Hindlimb muscle (tissue), 1 donor: ENCODE measurements around the gene USP28. TPM values are rescaled to one million over a fixed set of nuclear protein-coding genes. Genes with fewer than 3 reads are reported as not detected.

Source experiments
- DNase-seq: peaks from one replicate; pipeline ENCODE4 v3.0.0-alpha.2; 2013
- polyA plus RNA-seq: library from polyadenylated mRNA; unstranded; fragments of 120-200 nt; gene quantifications from one replicate; pipeline ENCODE4 v1.2.1, GENCODE V29; 2013; ENCODE audit not compliant: insufficient read length

The USP28 gene
- polyA plus RNA-seq, 1 donor, result 94.2 TPM

GRCh38 chr11:113876074-113876797 lies 864 bp upstream of the USP28 start:
- DNase-seq, result no peak

GRCh38 chr11:113874581-113875233 lies 665 bp downstream of the USP28 start:
- DNase-seq, result no peak

GRCh38 chr11:113874096-113874495 lies 1.3 kb downstream of the USP28 start:
- no peak for DNase-seq

GRCh38 chr11:113873236-113873626 lies 2.1 kb downstream of the USP28 start:
- DNase-seq, result no peak

- DNase-seq, result no peak
Observed at GRCh38 chr11:113871336-113871735, 4.0 kb downstream of the USP28 start.

- no peak for DNase-seq
Observed at GRCh38 chr11:113867843-113868503, 7.4 kb downstream of the USP28 start.

- DNase-seq, result no peak
Observed at GRCh38 chr11:113865873-113866272, 9.5 kb downstream of the USP28 start.

- no peak for DNase-seq
Observed at GRCh38 chr11:113864410-113864809, 11.0 kb downstream of the USP28 start.

- DNase-seq, result no peak
Observed at GRCh38 chr11:113862435-113862834, 12.9 kb downstream of the USP28 start.

- DNase-seq, result no peak
Observed at GRCh38 chr11:113859665-113860064, 15.7 kb downstream of the USP28 start.

GRCh38 chr11:113856966-113857759 lies 18.2 kb downstream of the USP28 start:
- no peak for DNase-seq

- no peak for DNase-seq
Observed at GRCh38 chr11:113855803-113856202, 19.6 kb downstream of the USP28 start.

- no peak for DNase-seq
Observed at GRCh38 chr11:113850188-113850587, 25.2 kb downstream of the USP28 start.

- no peak for DNase-seq
Observed at GRCh38 chr11:113849713-113850112, 25.7 kb downstream of the USP28 start.

GRCh38 chr11:113847580-113847979 lies 27.8 kb downstream of the USP28 start:
- no peak for DNase-seq

GRCh38 chr11:113847111-113847510 lies 28.3 kb downstream of the USP28 start:
- no peak for DNase-seq

GRCh38 chr11:113841691-113842090 lies 33.7 kb downstream of the USP28 start:
- DNase-seq, result no peak

- no peak for DNase-seq
Observed at GRCh38 chr11:113840932-113841664, 34.3 kb downstream of the USP28 start.

- no peak for DNase-seq
Observed at GRCh38 chr11:113839842-113840241, 35.5 kb downstream of the USP28 start.

- DNase-seq, result no peak
Observed at GRCh38 chr11:113838005-113838404, 37.4 kb downstream of the USP28 start.

- DNase-seq, result no peak
Observed at GRCh38 chr11:113835306-113835705, 40.1 kb downstream of the USP28 start.

- DNase-seq, result no peak
Observed at GRCh38 chr11:113833151-113833550, 42.2 kb downstream of the USP28 start.
